H9 (cell line): ENCODE results near the gene PF4V1. TPM values are rescaled to one million over a fixed set of nuclear protein-coding genes. Genes with fewer than 3 reads are reported as not detected.

Source experiments
- DNase-seq: peaks from one replicate; pipeline ENCODE4 v3.0.0-alpha.2; 2017
- H2AFZ ChIP-seq: one replicate; pipeline ENCODE4 v1.6.1; 2013; ENCODE audit warnings: mild to moderate bottlenecking, low read length, control low read depth, moderate library complexity
- H2AK5ac ChIP-seq: 2 replicates; pipeline ENCODE4 v1.6.1; 2013; ENCODE audit warnings: low read length, control low read depth, mixed read lengths; ENCODE audit not compliant: insufficient read length
- H2BK120ac ChIP-seq: one replicate; pipeline ENCODE4 v1.6.1; 2013; ENCODE audit warnings: low read depth, mild to moderate bottlenecking, low read length, control low read depth, inconsistent platforms; ENCODE audit not compliant: poor library complexity, severe bottlenecking
- H2BK12ac ChIP-seq: 2 replicates; pipeline ENCODE4 v1.6.1; 2013; ENCODE audit warnings: low read length, control low read depth, mixed read lengths, low read depth; ENCODE audit not compliant: insufficient read length
- H2BK15ac ChIP-seq: 2 replicates; pipeline ENCODE4 v1.6.1; 2013; ENCODE audit warnings: low read depth, low read length, control low read depth
- H2BK20ac ChIP-seq: one replicate; pipeline ENCODE4 v1.6.1; 2013; ENCODE audit warnings: low read depth, mild to moderate bottlenecking, low read length, control low read depth, inconsistent platforms; ENCODE audit not compliant: poor library complexity, severe bottlenecking
- H2BK5ac ChIP-seq: 2 replicates; pipeline ENCODE4 v1.6.1; 2013; ENCODE audit warnings: low read length, control low read depth, mixed read lengths; ENCODE audit not compliant: insufficient read length
- H3K14ac ChIP-seq: 2 replicates; pipeline ENCODE4 v1.6.1; 2013; ENCODE audit warnings: low read length, control low read depth; ENCODE audit not compliant: insufficient read depth
- H3K18ac ChIP-seq: 2 replicates; pipeline ENCODE4 v1.6.1; 2013; ENCODE audit warnings: low read depth, mild to moderate bottlenecking, mixed read lengths, low read length, control low read depth; ENCODE audit not compliant: insufficient read length
- H3K23ac ChIP-seq: 2 replicates; pipeline ENCODE4 v1.6.1; 2013; ENCODE audit warnings: low read length, control low read depth, mixed read lengths, low read depth; ENCODE audit not compliant: insufficient read length
- H3K23me2 ChIP-seq: 2 replicates; pipeline ENCODE4 v1.6.1; 2013; ENCODE audit warnings: low read depth, mild to moderate bottlenecking, mixed read lengths, low read length, control low read depth; ENCODE audit not compliant: insufficient read length, poor library complexity, severe bottlenecking
- H3K27ac ChIP-seq: 2 replicates; pipeline ENCODE4 v1.5.1; 2013; ENCODE audit warnings: low read length, control low read depth, mixed read lengths, low read depth; ENCODE audit not compliant: insufficient read length
- H3K27me3 ChIP-seq: 2 replicates; pipeline ENCODE4 v1.6.1; 2013; ENCODE audit warnings: low read length, control low read depth, inconsistent platforms; ENCODE audit not compliant: insufficient read depth
- H3K4ac ChIP-seq: 2 replicates; pipeline ENCODE4 v1.6.1; 2013; ENCODE audit warnings: low read depth, mild to moderate bottlenecking, control low read depth, inconsistent platforms, low read length, moderate library complexity
- H3K4me1 ChIP-seq: 2 replicates; pipeline ENCODE4 v1.6.1; 2013; ENCODE audit warnings: low read length, control low read depth, inconsistent platforms; ENCODE audit not compliant: insufficient read depth
- H3K4me2 ChIP-seq: 2 replicates; pipeline ENCODE4 v1.6.1; 2013; ENCODE audit warnings: low read length, control low read depth, mixed read lengths; ENCODE audit not compliant: insufficient read length, insufficient read depth
- H3K56ac ChIP-seq: 2 replicates; pipeline ENCODE4 v1.6.1; 2013; ENCODE audit warnings: low read depth, mild to moderate bottlenecking, mixed read lengths, low read length, control low read depth; ENCODE audit not compliant: insufficient read length
- H3K79me1 ChIP-seq: 2 replicates; pipeline ENCODE4 v1.6.1; 2013; ENCODE audit warnings: low read depth, mild to moderate bottlenecking, moderate library complexity, low read length, control low read depth, inconsistent platforms; ENCODE audit not compliant: insufficient read depth, poor library complexity, severe bottlenecking
- H3K79me2 ChIP-seq: 2 replicates; pipeline ENCODE4 v1.6.1; 2013; ENCODE audit warnings: low read length, control low read depth, inconsistent platforms; ENCODE audit not compliant: insufficient read depth
- H3K9ac ChIP-seq: 2 replicates; pipeline ENCODE4 v1.6.1; 2013; ENCODE audit warnings: low read length, control low read depth, mixed read lengths; ENCODE audit not compliant: insufficient read length; ENCODE audit errors: extremely low read depth
- H3K9me3 ChIP-seq: one replicate; pipeline ENCODE4 v1.6.1; 2013; ENCODE audit warnings: low read depth, low read length, inconsistent platforms; ENCODE audit not compliant: control insufficient read depth
- H3T11ph ChIP-seq: one replicate; pipeline ENCODE4 v1.6.1; 2013; ENCODE audit warnings: mild to moderate bottlenecking, low read length, control low read depth, inconsistent platforms
- H4K20me1 ChIP-seq: one replicate; pipeline ENCODE4 v1.6.1; 2013; ENCODE audit not compliant: control insufficient read depth, insufficient read length, insufficient read depth
- H4K5ac ChIP-seq: 2 replicates; pipeline ENCODE4 v1.6.1; 2013; ENCODE audit warnings: low read depth, mild to moderate bottlenecking, mixed read lengths, low read length, control low read depth; ENCODE audit not compliant: insufficient read length
- H4K8ac ChIP-seq: replicated peaks from 2 replicates; pipeline ENCODE4 v1.6.1; 2013; ENCODE audit warnings: low read length, control low read depth, mixed read lengths, low read depth; ENCODE audit not compliant: insufficient read length
- H4K91ac ChIP-seq: 2 replicates; pipeline ENCODE4 v1.6.1; 2013; ENCODE audit warnings: low read depth, mild to moderate bottlenecking, moderate library complexity, mixed read lengths, low read length, control low read depth; ENCODE audit not compliant: insufficient read length
- H3K27ac Mint-ChIP-seq, 3 experiments: 2 replicates in 2 of 3; 3 replicates in 1 of 3; pipeline ENCODE4 v1.8.0; 2020 to 2021; ENCODE audit warnings: mixed read lengths in 3 of 3, mild to moderate bottlenecking in 1 of 3, moderate library complexity in 1 of 3
- H3K27me3 Mint-ChIP-seq: 2 replicates; pipeline ENCODE4 v1.8.0; 2021; ENCODE audit warnings: low read depth, mild to moderate bottlenecking, moderate library complexity, mixed read lengths
- H3K36me3 Mint-ChIP-seq, 3 experiments: 2 replicates in 2 of 3; 3 replicates in 1 of 3; pipeline ENCODE4 v1.8.0; 2020 to 2021; ENCODE audit warnings: low read depth in 3 of 3, mixed read lengths in 3 of 3; ENCODE audit not compliant: insufficient read depth in 1 of 3
- H3K4me1 Mint-ChIP-seq, 2 experiments: 2 replicates each; pipeline ENCODE4 v1.8.0; 2020; ENCODE audit warnings: mixed read lengths in 2 of 2
- H3K4me3 Mint-ChIP-seq, 2 experiments: 2 replicates in 1 of 2; 3 replicates in 1 of 2; pipeline ENCODE4 v1.8.0; 2020 to 2021; ENCODE audit warnings: mild to moderate bottlenecking in 2 of 2, mixed read lengths in 2 of 2, moderate library complexity in 1 of 2
- H3K9me3 Mint-ChIP-seq, 2 experiments: 2 replicates in 1 of 2; 3 replicates in 1 of 2; pipeline ENCODE4 v1.8.0; 2020; ENCODE audit warnings: mild to moderate bottlenecking in 2 of 2, mixed read lengths in 2 of 2, moderate library complexity in 1 of 2
- CTCF ChIP-seq: fragments of 200-600 bp; sonication (generic); conservative IDR thresholded peaks from 3 replicates; pipeline ENCODE4 v1.8.0; 2021; ENCODE audit warnings: antibody characterized with exemption, mild to moderate bottlenecking
- WGBS: extraction: QIAGEN DNeasy Blood & Tissue Kit; methylation state at CpG from one replicate; pipeline ENCODE4 v1.1.7; 2013; ENCODE audit warnings: missing lambda C conversion rate, low lambda C conversion rate, mixed read lengths; ENCODE audit not compliant: insufficient read length; ENCODE audit errors: extremely low coverage; 5-methylcytosine and 5-hydroxymethylcytosine counted together
- total RNA-seq: library from RNA; stranded (reverse); gene quantifications from 2 replicates; pipeline ENCODE4 v1.2.1, GENCODE V29; 2021

The PF4V1 gene
- total RNA-seq, 1 experiment from 2014 or later, result not detected

GRCh38 chr4:73860917-73861316 lies 7.8 kb downstream of the PF4V1 start:
- H4K20me1 ChIP-seq, result no peaks in the 10 kb centered on the region
- WGBS, result no CpG with 5 or more reads among the region's 3 CpGs
- H2BK5ac ChIP-seq, result no peak overlapping the region
- Mint-ChIP-seq H3K4me3 (no peak overlapping the region), H3K36me3 (no peaks in the 10 kb centered on the region), H3K27ac (no peak overlapping the region), H3K9me3 (no peaks in the 10 kb centered on the region; a peak in 1 of 5 replicates), H3K27me3 (no peaks in the 10 kb centered on the region; the same call in 1 of the 2 replicates), H3K4me1 (peaks cover 0 to 3% of the 10 kb centered on the region in 2 experiments; a peak in 1 of 4 replicates)
- H3K79me2 ChIP-seq, result no peaks in the 10 kb centered on the region
- H3K9me3 ChIP-seq, result no peaks in the 10 kb centered on the region
- H4K5ac ChIP-seq, result no peak overlapping the region
- H3K4me2 ChIP-seq, result no peak overlapping the region
- H2AFZ ChIP-seq, result no peak overlapping the region
- no peak overlapping the region for H2BK120ac ChIP-seq
- H3K14ac ChIP-seq, result no peak overlapping the region
- H3K23me2 ChIP-seq, result no peaks in the 10 kb centered on the region
- H3K79me1 ChIP-seq, result no peaks in the 10 kb centered on the region
- no peak overlapping the region for H3K23ac ChIP-seq
- H2AK5ac ChIP-seq, result no peak overlapping the region
- no peaks in the 10 kb centered on the region for H3K27me3 ChIP-seq
- H4K91ac ChIP-seq, result no peak overlapping the region
- H3K18ac ChIP-seq, result no peak overlapping the region
- no peak for DNase-seq
- no peak overlapping the region for H3K9ac ChIP-seq
- no peak for TF ChIP-seq CTCF
- no peak overlapping the region for H3K56ac ChIP-seq
- H3K4ac ChIP-seq, result no peak overlapping the region
- H2BK12ac ChIP-seq, result no peak overlapping the region
- H2BK15ac ChIP-seq, result no peak overlapping the region
- no peak overlapping the region for H3T11ph ChIP-seq
- H3K4me1 ChIP-seq, result no peaks in the 10 kb centered on the region
- no peak overlapping the region for H3K27ac ChIP-seq
- H4K8ac ChIP-seq, result no peak overlapping the region
- H2BK20ac ChIP-seq, result no peak overlapping the region
